VCaP (cell line): ENCODE measurements around the gene VPS13C.

Experiments
- H3K27ac ChIP-seq: fragments of 450-650 bp; 2 replicates; pipeline ENCODE4 v1.5.1; 2017
- CTCF ChIP-seq: fragments of 450-650 bp; conservative IDR thresholded peaks from 2 replicates; pipeline ENCODE4 v1.5.1; 2017; ENCODE audit warnings: mild to moderate bottlenecking, moderate library complexity

Gene VPS13C

GRCh38 chr15:61915640-61916039 lies 144.6 kb downstream of the VPS13C start:
- H3K27ac ChIP-seq: no peak overlapping the region
- no peak for TF ChIP-seq CTCF

GRCh38 chr15:61910839-61911369 lies 149.3 kb downstream of the VPS13C start:
- TF ChIP-seq CTCF: no peak
- no peak overlapping the region for H3K27ac ChIP-seq

DNA sequence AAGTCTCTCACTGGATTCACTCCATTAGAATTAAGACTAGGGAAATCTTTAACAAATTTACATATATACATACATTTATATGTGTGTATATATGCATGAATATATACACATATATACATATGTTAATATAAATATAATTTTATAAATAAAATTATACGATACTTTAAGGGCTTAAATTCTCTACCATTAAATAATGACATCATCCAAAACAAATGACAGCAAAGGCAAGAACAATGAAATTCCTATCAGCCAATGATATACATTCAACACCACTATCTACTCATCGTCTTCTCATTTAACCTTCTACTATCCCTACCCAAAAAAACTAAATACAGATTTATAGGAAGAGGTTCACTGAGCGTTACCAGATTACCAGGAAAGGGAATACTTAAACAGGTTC lies 152.0 kb downstream of the VPS13C start:
- TF ChIP-seq CTCF: no peak
- no peak overlapping the region for H3K27ac ChIP-seq

GRCh38 chr15:61907753-61908086 lies 152.5 kb downstream of the VPS13C start:
- no peak for TF ChIP-seq CTCF
- H3K27ac ChIP-seq: no peak overlapping the region

GRCh38 chr15:61906961-61907752 lies 153.1 kb downstream of the VPS13C start:
- H3K27ac ChIP-seq: no peak overlapping the region

DNA sequence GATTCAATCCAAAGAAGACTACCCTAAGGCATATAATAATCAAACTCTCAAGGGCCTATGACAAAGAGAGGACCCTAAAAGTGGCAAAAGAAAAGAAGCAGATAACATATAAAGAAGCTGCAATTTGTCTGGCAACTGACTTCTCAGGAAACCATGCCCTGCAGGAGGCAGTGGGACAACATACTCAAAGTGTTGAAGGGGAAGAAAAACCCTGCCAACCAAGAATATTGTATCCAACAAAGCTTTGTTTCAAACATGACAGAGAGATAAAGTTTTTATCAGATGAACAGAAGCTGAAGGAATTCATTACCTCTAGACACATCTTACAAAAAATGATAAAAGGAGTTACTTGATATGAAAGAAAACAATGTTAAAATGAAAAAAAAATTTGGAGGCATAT lies 167.1 kb downstream of the VPS13C start:
- TF ChIP-seq CTCF: no peak
- H3K27ac ChIP-seq: no peak overlapping the region

More at GRCh38 chr15:61906961-61907752, 153.1 kb downstream of the VPS13C start:
- TF ChIP-seq CTCF: no peak

DNA sequence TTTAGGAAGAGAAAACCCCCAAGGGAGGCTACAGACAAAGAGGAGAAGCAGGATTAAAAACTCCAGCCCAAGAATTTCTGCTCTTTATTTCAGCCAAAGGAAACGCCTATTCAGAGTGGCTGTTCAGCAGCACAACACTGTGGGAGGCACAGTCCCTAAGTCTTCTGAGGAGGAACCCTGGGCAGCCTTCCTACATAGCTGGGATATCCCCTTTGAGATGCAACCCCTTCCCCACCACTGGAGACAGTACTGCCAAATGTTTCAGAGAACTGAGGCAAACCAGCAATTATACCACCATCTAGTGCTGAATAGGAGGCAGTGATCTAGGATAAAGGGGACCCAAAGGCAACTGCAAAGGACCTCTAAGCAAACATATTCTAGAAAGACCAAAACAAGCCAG lies 168.1 kb downstream of the VPS13C start:
- TF ChIP-seq CTCF: no peak

More for the DNA sequence above, 168.1 kb downstream of the VPS13C start:
- no peak overlapping the region for H3K27ac ChIP-seq
